ENCODE measurements around the gene BIRC5. TPM values are rescaled to one million over a fixed set of nuclear protein-coding genes. Genes with fewer than 3 reads are reported as not detected.
"Not testable (repeated sequence)": the region's sequence is repeated elsewhere in the genome, so short reads cannot be mapped to it uniquely, and the experiment has no call there.

BIRC5 gene
- total RNA-seq, 1 donor from 2014 or later, result 2.7 TPM

DNA sequence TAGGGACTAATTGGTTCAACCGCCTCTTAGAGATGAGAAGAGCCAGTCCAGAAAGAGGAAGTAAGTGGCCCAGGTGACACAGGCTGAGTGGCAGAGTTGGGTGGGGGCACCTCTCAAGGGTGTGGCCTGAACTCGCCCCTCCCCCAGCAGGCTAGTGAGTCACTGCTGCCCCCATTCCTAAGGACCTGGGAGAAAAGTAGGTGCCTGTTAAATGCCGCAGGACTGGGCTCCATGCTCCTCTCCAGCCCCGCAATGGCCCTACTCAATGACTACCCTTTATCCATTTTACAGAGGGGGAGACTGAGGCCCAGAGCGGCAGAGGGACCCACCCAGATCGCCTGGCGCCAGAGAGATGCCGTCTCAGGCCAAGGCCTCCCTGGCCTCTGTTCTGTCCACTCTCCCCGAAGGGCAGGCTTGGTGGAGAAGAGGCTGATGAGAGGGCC is 25.5 kb downstream of the BIRC5 start:
- DNase-seq (ENCODE audit: low spot score), result no peak

DNA sequence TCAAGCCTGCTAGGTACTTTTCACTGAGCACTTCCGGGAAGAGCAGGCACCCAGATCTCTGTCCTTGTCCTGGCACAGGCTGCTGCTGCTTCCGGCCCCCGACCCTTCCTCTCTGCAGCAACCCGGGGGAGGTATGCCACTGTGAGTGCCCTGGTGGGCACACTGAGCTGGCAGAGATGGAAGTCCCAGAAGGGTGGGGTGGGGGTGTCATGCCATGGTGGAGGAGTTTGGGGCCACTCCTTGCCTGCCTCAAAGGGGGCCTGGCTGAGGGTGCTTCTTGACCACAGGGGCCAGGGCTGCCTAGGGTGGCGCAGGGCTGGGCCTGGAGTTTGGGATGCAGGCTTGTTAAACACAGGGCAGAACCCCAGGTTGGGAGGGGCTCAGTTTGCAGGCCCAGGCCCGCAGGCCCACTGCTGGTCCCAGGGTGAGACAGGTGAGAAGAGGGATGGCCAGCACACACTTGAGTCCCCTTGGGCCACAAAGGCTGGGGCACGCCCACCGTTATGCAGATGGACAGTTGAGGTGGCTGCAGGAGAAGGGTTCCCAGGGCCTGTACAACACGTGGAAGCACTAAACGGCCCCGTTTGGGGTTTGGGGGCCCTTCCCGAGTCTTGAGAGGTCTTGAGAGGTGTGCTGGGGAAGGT is 26.1 kb downstream of the BIRC5 start:
- DNase-seq (ENCODE audit: low spot score), result no peak

DNA sequence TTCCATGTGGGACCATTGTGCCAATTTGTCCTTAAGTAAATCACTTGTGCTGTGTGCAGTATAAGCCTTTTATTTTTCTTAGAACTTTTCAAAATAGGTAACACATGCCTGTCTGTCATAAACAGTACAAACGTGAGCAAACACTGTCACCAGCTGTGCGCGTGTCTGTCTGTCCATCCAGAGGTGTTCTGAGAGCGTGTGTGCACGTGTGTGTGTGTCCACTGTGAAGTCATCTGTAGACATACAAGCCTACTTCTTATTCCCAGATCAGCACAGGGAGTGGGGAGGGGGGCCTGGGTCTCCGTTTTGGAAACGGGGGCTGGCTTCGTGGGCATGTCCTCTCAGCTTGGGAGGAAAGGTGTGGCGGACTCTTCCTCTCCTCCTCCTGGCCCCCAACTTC is 26.8 kb downstream of the BIRC5 start:
- DNase-seq (ENCODE audit: low spot score), result no peak

DNA sequence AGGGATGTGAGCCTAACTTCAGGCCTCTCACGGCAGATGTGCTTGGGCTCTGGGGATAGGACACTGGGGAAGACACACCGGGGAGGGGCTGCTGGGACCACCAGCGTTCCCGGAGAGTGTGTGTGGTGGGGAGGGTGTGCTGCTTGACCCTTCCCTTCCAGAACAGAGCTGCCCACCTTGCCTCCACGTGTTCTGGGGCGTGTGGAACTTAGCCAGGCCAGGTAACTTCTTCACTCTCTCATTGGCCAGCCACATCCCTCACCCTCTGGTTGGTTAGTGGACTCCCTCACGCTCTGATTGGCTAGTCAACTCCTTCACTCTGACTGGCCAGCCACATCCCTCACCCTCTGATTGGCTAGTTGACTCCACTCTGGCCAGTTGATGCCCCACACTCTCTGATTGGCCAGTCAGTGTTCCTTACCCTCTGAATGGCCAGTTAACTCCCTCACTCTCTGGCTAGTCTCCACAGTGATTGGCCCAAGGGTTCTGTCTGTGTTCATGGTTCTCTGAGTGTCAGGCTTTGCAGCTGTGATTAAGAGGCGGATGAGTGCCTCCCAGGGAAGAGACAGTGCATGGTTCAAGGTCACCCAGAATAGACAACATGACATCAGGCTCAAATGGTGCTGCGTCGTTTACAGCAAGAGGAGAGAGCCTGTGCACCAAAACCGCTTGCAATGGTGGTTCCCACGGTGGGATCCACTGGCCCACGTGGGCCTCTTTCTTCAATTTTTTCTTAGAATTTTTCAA is 27.4 kb downstream of the BIRC5 start:
- no peak for DNase-seq (ENCODE audit: low spot score)

DNA sequence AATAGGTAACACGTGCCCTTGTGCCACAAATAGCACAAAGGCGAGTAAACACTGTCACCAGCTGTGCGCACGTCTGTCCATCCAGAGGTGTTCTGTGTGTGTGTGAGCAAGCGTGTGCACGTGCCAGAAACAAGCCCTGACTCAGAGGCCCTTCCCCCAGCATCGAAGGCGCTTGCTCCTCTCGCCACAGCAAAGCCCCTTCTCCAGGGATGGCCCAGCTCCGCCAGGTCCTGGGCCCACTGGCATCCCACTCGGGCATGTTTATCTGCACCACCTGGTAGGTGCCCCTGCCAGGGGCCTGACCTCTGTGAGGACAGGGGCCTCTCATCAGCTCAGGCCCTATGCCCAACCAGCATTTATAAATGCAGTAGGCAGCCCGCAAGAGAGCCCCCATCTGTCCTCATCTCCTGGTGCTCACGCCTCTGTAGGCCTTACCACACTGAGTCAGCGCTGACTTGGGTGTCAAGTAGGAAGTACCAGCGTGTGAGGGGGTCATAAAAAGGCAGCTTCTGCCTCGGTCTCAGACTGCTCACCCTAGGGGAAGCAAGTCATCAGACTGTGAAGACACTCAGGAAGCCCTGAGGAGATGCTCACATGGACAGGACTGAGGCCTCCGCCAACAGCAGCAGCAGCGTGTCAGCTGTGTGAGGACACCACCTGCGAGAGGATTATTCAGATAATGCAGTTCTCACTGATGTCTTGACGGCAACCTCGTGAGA is 28.1 kb downstream of the BIRC5 start:
- DNase-seq (ENCODE audit: low spot score), result no peak

DNA sequence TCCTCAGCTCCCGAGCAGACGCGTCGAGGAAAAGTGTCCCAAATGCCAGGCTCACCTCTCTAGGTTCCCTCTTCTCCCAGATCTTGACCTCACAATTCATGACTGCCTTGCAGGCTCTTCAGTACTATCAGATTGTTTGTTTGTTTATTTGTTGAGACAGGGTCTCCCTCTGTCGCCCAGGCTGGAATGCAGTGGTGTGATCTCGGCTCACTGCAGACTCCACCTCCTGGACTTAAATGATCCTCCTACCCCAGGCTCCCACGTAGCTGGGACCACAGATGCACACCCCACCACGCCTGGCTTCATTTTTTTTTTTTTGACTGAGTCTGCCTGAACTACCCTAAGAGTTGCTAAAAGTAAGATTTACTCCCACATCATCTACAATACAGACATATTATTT is 33.3 kb downstream of the BIRC5 start:
- no peak for DNase-seq (ENCODE audit: low spot score)

DNA sequence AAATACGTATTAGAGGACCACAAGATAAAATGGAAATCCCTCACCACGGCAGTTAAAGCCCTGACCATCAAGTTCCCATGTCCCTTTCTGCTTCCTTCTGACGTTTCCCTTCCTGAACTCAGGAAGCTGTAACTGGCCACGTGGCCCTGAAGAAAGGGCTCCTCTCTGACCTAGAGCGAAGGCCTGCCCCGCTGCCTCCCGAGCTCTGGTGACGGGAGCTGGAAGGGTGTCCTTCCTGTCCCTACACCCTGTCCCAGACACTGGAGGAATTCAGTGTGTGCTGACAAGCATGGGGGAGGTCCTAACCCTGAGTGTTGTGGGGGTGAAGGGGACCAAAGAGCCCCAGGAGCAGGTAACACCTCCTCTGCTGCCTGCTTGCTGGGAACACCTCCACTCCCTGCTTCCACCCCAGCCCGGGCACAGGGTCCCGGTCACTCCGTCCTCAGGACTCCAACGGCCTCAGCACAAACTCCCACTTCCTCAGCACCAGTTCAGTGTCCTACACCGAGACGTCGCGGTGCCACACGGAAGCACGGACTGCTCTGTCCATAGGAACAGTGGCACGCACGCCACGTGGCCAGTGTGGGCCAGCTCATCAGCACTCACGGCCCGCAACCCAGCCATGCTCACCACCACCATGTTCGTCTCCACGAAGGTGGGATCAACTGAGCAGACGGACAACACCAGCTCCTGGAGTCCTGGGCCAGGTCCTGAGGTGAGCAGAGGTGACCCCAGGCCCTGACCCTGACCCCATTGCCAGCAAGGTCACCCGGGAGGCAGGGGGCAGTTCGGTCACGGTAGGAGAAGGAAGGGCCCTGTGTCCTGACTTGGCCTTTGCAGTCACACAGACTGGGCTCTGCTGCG is 34.2 kb downstream of the BIRC5 start:
- DNase-seq (ENCODE audit: low spot score), result no peak

DNA sequence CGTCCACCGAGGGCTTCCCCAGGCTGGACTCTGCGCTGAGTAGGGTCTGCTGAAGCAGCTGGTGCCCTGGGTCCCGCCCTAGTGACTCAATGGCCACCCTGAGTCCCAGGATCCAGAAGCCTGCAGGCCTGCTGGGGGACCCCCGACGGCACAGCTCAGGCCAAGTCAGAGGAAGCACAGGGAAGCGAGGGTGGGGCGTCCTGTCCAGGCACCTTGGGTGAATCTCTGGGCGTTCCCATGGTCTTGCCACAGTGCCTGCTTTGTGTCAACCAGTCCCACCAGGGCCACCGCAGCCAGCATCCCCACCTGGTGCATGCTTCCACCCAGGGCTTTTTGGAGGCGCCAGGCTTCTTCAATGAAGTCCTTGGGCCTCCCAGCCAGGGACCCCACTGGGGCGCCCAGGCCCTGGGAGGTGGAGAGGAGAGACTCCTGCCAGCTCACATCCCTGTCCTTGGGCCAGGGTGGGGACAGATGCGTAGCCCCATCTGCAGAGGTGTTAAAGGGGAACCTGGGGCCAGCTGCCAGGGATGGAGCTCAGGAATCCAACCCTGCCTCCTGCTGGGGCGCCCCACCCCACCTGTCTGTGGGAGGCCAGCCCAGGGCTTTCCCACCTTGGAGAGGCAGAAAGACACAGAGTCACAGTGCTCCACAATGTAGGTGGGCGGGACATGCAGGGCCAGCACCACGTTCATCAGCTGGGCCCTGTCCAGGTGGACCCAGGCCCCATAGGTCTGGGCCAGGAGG is 35.2 kb downstream of the BIRC5 start:
- DNase-seq (ENCODE audit: low spot score), result no peak

DNA sequence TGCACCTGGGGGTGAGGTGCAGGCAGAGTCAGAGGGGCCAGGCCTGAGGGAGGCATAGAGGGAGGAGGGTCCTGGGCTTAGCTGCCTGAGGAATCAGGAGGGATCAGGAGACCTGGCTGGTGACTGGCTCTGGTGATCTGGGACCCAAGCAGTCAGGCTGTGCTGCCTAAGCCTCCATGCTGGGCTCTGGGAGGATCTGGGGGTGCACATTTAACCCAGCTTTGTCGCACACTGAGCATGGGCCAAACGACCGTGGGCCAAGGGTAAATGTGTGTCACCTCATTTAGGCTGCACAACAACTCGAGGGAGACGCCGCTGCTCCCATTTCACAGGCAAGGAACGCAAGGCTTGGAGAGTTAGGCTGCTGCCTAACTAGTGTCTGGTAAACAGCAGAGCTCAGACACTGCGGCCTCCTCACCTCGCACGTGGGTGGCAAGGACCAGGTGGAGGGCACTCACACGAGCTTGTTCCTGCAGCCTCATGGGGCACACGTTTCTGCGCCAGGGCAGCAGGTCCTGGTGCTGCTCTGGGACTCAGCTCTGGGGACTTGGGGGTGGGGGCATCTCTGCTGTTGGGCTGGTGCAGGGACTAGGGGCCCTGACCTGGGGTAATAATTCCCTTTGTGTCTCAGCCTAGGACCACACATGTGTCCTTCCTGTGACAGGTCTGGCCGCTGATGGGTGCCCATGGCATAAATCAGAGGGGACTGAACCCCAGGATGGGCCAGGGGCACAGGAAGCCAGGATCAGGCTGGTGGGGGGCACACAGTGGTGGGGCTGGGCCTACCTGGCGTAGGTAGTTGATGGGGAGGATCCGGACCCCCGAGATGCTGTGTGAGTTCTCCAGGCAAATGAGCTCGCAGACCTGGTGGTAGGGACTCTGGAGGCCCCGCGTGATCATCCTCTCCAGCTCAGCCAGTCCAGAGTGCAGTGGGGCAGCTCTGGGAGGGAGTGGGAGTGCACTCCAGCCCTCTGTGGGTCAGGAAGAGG is 36.1 kb downstream of the BIRC5 start:
- no peak for DNase-seq (ENCODE audit: low spot score)

DNA sequence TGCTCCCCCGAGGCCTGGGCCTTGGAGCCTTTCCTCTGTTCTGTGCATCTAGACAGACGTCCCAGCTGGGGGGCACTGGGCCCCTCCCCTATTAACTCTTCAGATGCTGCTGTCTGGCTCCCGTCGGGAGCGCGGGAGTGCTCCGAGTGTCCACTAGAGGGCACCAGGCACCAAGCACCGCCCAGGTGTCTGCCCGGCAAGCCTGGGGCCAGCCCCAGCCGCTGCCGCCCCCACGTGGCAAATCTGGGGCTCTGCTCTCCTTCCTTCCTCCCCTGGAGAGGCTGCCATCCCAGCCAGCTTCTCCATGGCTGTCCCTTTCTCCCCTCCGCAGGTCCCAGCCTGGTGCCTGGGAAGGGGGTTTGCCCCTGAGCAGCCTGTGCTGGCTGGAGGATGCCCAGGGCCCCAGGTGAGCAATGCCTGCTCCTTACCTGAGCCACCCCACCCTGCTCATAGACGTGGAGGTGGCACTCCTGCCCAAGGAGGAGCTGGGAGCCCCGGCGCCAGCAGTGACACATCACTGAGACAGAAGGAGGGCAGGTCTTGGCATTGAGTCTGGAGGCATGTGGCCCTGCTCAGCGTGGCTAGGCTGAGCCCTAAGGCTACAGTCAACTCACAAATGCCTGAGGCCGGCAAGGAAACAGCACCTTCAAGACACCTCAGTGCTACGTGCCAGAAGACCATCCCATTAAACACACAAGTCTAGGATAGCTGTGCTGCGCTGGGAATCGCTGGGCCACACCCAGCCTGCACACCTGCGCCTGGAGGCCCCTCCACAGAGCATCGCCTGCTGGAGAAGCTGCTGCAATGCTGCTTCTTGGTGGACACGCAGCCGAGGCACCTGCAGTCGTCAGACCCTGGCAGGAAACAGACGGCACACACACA is 37.1 kb downstream of the BIRC5 start:
- DNase-seq (ENCODE audit: low spot score), result peak; percentile 83

DNA sequence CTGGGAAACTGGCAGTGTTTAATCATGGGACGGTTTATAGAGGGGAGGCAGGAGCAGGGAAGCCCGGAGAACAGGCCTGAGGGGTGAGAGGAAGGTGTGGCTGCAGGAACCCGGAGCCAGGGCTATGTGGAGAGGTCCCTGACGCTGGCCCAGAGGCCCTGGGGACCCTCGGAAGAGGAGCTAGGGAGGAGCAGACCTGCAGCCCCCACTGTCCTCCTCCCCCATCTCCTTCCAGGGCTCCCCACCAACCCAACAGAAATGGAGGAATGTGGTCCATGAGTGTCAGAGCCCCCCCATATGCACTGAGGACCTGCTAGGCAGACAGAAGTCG is 37.7 kb downstream of the BIRC5 start:
- no peak for DNase-seq (ENCODE audit: low spot score)

DNA sequence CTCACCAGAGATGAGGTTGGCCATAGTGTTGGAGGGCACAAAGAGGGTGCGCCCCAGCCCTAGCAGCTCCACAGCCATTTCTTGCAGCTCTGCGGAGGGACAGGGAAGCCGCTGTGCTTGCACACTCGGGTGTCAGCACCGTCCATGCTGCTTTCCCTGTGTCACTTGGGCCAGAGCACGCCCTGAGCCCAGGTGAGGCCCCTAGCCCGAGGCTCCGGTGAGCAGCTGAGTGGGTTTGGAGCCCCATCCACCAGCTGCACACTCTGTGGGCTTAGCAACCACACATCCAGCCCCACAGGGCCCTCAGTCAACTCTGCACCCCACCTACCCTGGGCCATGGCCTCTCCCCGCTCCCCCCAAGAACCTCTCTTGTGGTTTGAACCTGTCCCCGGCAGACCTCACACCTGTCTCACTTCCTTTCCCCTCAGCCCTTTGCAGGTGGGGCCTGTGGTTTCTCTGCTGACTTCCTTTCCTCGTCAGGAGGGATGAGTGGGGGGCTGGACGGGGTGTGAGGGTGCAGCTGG is 38.1 kb downstream of the BIRC5 start:
- no peak for DNase-seq (ENCODE audit: low spot score)

DNA sequence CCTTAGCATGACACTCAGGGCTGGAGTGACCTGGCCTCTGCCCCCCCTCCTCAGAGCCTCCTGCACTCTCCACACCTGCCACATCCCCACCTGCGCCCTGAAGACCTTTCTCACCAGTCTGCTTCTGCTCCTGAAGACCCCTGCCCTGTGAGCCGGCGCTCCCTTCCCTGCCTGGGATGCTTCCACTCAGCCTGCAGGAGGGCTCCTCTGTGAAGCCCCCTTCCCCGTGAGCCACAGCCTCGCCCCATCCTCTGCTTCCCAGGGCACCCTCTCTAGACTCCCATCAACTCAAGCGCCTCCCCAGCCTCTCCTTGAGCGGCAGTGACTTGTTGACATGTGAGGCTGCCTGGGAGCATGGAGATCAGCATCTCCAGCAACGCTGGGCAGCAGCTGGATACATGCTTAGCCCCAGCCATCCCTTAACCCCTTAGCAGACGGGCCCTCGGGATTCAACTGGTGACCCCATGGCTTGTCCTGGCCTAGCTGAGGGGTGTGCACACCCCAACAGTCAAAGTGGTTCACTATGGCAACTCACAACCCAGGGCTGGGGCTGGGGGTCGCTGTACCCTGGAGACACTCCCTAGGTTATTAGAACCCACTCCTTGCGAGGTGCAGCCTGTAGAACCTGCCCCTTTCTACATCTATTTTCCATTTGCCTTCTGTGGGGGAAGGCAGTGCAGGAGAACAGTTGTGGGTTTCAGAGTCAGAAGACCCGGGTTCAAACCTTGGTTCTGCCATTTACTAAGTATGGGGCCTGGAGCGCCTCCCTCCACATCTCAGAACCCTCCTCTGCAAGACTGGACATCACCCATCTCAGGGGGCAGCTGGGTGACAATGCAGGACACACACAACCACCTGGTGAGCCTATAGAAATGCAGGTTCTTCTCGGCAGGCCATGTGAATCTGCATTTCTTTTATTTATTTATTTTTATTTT is 38.9 kb downstream of the BIRC5 start:
- DNase-seq (ENCODE audit: low spot score), result no peak

DNA sequence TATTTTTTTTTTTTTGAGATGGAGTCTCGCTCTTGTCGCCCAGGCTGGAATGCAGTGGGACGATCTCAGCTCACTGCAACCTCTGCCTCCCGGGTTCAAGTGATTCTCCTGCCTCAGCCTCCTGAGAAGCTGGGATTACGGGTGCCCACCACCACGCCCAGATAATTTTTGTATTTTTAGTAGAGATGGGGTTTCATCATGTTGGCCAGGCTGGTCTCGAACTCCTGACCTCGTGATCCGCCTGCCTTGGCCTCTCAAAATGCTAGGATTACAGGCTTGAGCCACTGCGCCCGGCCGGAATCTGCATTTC is 39.5 kb downstream of the BIRC5 start:
- not testable (repeated sequence) for DNase-seq (ENCODE audit: low spot score)

DNA sequence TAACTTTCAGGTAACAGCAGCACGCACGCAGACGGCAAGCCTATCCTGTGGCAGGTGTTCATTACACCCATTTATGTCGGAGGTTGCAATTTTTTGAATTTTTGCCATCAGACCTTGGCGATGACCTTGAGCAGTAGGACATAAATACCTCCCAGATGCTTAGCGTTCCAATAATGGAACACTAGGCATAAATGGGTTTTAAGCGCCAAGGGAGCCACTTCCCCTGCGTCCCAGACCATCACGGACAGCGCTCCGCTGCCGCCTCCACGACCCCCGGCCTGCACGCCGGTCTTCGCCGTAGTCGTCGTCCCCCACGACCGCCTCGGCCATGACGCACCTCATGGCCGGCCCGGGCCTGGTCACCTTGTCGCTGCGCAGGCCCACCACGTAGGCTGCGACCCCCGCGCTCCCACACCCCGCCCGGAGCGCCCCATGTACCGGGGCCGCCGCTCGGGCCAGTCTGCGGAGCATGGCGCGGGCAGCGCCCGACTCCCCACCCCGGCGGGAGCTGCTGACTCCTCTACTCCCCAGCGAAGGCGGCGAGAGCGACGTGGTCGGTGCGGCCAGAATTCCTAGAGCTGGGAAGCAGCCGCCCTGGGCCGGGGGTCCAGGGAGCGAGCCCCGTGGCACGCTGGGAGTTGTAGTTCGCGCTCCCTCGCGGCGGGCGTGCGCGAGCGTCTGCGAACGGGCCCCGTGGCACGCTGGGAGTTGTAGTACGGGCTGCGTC is 40.1 kb downstream of the BIRC5 start:
- peak; percentile 83 for DNase-seq (ENCODE audit: low spot score)

DNA sequence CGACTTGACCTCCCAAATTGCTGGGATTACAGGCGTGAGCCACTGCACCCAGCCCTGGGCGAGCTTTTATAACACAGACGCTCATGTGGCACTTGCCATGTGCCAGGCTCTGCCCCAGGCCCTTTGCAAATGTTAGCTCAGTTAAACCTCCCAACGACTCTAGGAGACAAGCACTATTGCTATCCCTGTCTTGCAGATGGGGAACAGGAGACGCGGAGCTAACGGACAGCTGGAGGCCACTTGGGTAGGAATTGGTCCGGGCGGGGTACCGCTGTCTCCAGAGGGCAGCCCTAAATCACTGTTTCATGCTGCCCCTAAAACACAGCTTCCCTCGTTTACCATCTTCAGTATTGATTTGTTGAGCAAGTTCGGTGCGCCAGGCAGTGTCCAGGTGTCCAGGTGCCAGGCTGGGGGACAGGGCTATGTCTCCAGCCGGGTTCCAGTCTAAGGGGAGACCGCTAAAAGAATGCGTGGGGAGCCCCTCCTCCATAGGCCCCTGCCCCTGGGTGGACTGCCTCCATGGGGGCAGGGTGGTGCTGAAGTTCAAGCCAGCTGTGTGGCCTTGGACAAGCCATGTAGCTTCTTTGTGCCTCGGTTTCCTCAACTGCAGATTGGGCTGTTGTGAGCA is 41.1 kb downstream of the BIRC5 start:
- DNase-seq (ENCODE audit: low spot score), result no peak
